Lung (tissue), 12 donors: ENCODE results near the gene RAP1GDS1. TPM values are rescaled to one million over a fixed set of nuclear protein-coding genes. Genes with fewer than 3 reads are reported as not detected.
"Not testable (repeated sequence)": the region's sequence is repeated elsewhere in the genome, so short reads cannot be mapped to it uniquely, and the experiment has no call there.

Experiments used
- ATAC-seq: fragments of 200-7000 bp; cut with Tn5 transposase; one replicate; pipeline ENCODE4 v1.9.1; 2020; ENCODE audit warnings: moderate number of reproducible peaks; ENCODE audit not compliant: insufficient read depth, low FRiP score
- DNase-seq, 3 donors: peaks; one replicate each; pipeline ENCODE4 v3.0.0-alpha.2; 2013 to 2017
- H3K27ac ChIP-seq, 2 donors: one replicate each; pipeline ENCODE4 v1.5.1; 2013; ENCODE audit warnings: mild to moderate bottlenecking in 2 of 2, moderate library complexity in 2 of 2, control low read depth in 1 of 2, inconsistent platforms in 1 of 2, low read depth in 1 of 2, low read length in 1 of 2
- H3K27me3 ChIP-seq, 3 donors: one replicate each; pipeline ENCODE4 v1.5.1; 2013; ENCODE audit warnings: low read length in 2 of 3; ENCODE audit not compliant: control insufficient read depth in 3 of 3, insufficient read depth in 3 of 3
- H3K36me3 ChIP-seq, 4 donors: one replicate each; pipeline ENCODE4 v1.5.1; 2013; ENCODE audit warnings: low read length in 4 of 4, mild to moderate bottlenecking in 1 of 4, moderate library complexity in 1 of 4; ENCODE audit not compliant: control insufficient read depth in 4 of 4, insufficient read depth in 4 of 4
- H3K4me1 ChIP-seq, 5 donors: one replicate each; pipeline ENCODE4 v1.5.1; 2013; ENCODE audit warnings: low read length in 5 of 5, mild to moderate bottlenecking in 2 of 5, moderate library complexity in 1 of 5; ENCODE audit not compliant: control insufficient read depth in 5 of 5, insufficient read depth in 5 of 5
- H3K4me3 ChIP-seq: one replicate; pipeline ENCODE4 v1.5.1; 2013; ENCODE audit warnings: mild to moderate bottlenecking, control low read depth, moderate library complexity
- H3K9ac ChIP-seq, 2 donors: one replicate each; pipeline ENCODE4 v1.5.1; 2013; ENCODE audit warnings: low read length in 2 of 2, control low read depth in 1 of 2; ENCODE audit not compliant: insufficient read depth in 1 of 2
- H3K9me3 ChIP-seq, 4 donors: one replicate each; pipeline ENCODE4 v1.5.1; 2013; ENCODE audit warnings: low read length in 3 of 4, mild to moderate bottlenecking in 1 of 4, moderate library complexity in 1 of 4; ENCODE audit not compliant: control insufficient read depth in 4 of 4, insufficient read depth in 3 of 4
- CTCF ChIP-seq: IDR thresholded peaks from 2 replicates; pipeline ENCODE4 v1.5.1; 2012; ENCODE audit warnings: mild to moderate bottlenecking; ENCODE audit errors: control extremely low read depth, extremely low read depth
- whole genome bisulfite sequencing, 2 donors: extraction: QIAGEN DNeasy Blood & Tissue Kit; methylation state at CpG; one replicate each; pipeline ENCODE4 v1.1.7; 2013; 5-methylcytosine and 5-hydroxymethylcytosine counted together
- polyA plus RNA-seq, 2 donors: library from polyadenylated mRNA; stranded (reverse); fragments of 200-250 nt; gene quantifications; one replicate each; pipeline ENCODE4 v1.2.1, GENCODE V29; 2013
- total RNA-seq, 2 donors: library from RNA; depleted of rRNA in 1 of 2; stranded (reverse); fragments of >200 nt in 1 of 2; gene quantifications; one replicate each; pipeline ENCODE4 v1.2.1, GENCODE V29; 2014 to 2021
- donor health status: control.
- donor health status: control.
- donor health status: Bipolar disorder and iron deficiency.
- donor health status: healthy.
- donor health status: DM: yes; HTN: yes; CAD: no.

RAP1GDS1 gene
- total and polyA plus RNA-seq, 4 donors, result 12.3 to 41.6 (median 26.5) TPM

GRCh38 chr4:98318521-98318920 lies 57.3 kb downstream of the RAP1GDS1 start:
- H3K9me3 ChIP-seq, result peaks cover 0 to 4% (median 0%) of the 10 kb centered on the region in 4 donors
- no peak overlapping the region for H3K4me3 ChIP-seq
- no peaks in the 10 kb centered on the region for H3K36me3 ChIP-seq
- no peak overlapping the region for H3K27ac ChIP-seq
- H3K4me1 ChIP-seq, result no peaks in the 10 kb centered on the region
- TF ChIP-seq CTCF, result no peak
- H3K9ac ChIP-seq, result no peak overlapping the region
- H3K27me3 ChIP-seq, result no peaks in the 10 kb centered on the region
- DNase-seq (no peak), ATAC-seq (no peak)
- 74 to 93% methylated on average over 2 of the region's 2 CpGs for WGBS, 2 donors

GRCh38 chr4:98319021-98319420 lies 57.8 kb downstream of the RAP1GDS1 start:
- ATAC-seq, result no peak
- Histone ChIP-seq H3K27ac (no peak overlapping the region), H3K4me3 (no peak overlapping the region), H3K9ac (no peak overlapping the region), H3K36me3 (no peaks in the 10 kb centered on the region), H3K9me3 (peaks cover 0 to 4% (median 0%) of the 10 kb centered on the region in 4 donors), H3K4me1 (no peaks in the 10 kb centered on the region), H3K27me3 (no peaks in the 10 kb centered on the region)
- TF ChIP-seq CTCF, result no peak
- no peak for DNase-seq
- 97 to 98% methylated on average over 1 of the region's 1 CpG for WGBS, 2 donors

GRCh38 chr4:98326168-98326567 lies 65.0 kb downstream of the RAP1GDS1 start:
- WGBS, 2 donors, result 97 to 98% methylated on average over 2 of the region's 2 CpGs
- Histone ChIP-seq H3K9ac (no peak overlapping the region), H3K36me3 (peaks cover 0 to 1% (median 0%) of the 10 kb centered on the region in 4 donors), H3K4me1 (no peaks in the 10 kb centered on the region), H3K27ac (no peak overlapping the region), H3K4me3 (no peak overlapping the region), H3K9me3 (peaks cover 0 to 4% (median 0%) of the 10 kb centered on the region in 4 donors), H3K27me3 (no peaks in the 10 kb centered on the region)
- no peak for TF ChIP-seq CTCF
- DNase-seq (no peak), ATAC-seq (no peak)

- no peak for DNase-seq
- no peaks in the 10 kb centered on the region for H3K4me1 ChIP-seq
- H3K9ac ChIP-seq, result no peak overlapping the region
- H3K4me3 ChIP-seq, result no peak overlapping the region
- WGBS, 2 donors, result 98 to 100% methylated on average over 1 of the region's 1 CpG
- H3K36me3 ChIP-seq, result peaks cover 0 to 5% (median under 1%) of the 10 kb centered on the region in 4 donors
- H3K27ac ChIP-seq, result no peak overlapping the region
- H3K9me3 ChIP-seq, result peaks cover 0 to 5% (median 2%) of the 10 kb centered on the region in 4 donors
- no peaks in the 10 kb centered on the region for H3K27me3 ChIP-seq
- TF ChIP-seq CTCF, result no peak
- ATAC-seq, result no peak
These were observed 66.5 kb downstream of the RAP1GDS1 start for GRCh38 chr4:98327694-98328093.

- H3K36me3 ChIP-seq, H3K4me3 ChIP-seq, H3K27me3 ChIP-seq, ATAC-seq, DNase-seq, H3K4me1 ChIP-seq, H3K9ac ChIP-seq, H3K27ac ChIP-seq: not testable (repeated sequence)
- WGBS, 2 donors, result 97 to 98% methylated on average over 28 to 31 of the region's 31 CpGs
- peaks cover 0 to 11% (median 3%) of the 10 kb centered on the region in 4 donors for H3K9me3 ChIP-seq
These were observed 68.9 kb downstream of the RAP1GDS1 start for GRCh38 chr4:98329879-98330640.
